Measurements from ENCODE around the gene ALG14.

ALG14 gene

DNA sequence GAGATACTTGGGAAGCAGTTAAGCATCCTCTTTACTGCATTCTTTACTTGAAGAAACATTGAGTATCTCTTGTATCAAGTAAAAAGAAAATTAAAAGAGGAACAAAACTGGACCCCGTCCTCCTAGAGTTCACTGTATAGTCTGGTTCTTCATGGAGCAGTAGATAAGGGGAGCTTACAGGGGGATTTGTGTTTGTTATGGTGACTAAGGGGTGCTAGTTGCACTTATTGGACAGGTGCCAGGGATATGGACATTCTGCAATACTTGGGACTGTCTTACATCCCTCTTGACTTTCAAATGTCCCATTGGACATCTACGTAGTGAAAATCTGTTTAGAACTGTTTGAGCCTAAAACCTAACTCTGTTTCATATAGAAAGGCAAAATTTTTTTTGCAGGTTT, 67.2 kb downstream of the ALG14 start:
- no peaks in the 10 kb centered on the region for H4K20me1 ChIP-seq (ENCODE audit: insufficient read depth, low read length)
- TF ChIP-seq, protein P1, sequence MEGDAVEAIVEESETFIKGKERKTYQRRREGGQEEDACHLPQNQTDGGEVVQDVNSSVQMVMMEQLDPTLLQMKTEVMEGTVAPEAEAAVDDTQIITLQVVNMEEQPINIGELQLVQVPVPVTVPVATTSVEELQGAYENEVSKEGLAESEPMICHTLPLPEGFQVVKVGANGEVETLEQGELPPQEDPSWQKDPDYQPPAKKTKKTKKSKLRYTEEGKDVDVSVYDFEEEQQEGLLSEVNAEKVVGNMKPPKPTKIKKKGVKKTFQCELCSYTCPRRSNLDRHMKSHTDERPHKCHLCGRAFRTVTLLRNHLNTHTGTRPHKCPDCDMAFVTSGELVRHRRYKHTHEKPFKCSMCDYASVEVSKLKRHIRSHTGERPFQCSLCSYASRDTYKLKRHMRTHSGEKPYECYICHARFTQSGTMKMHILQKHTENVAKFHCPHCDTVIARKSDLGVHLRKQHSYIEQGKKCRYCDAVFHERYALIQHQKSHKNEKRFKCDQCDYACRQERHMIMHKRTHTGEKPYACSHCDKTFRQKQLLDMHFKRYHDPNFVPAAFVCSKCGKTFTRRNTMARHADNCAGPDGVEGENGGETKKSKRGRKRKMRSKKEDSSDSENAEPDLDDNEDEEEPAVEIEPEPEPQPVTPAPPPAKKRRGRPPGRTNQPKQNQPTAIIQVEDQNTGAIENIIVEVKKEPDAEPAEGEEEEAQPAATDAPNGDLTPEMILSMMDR (IDR thresholded peaks at IDR 0.05; ENCODE audit: borderline replicate concordance, extremely low read depth, low read length, poor library complexity, severe bottlenecking) = no peak
- no peak for TF ChIP-seq EZH2 (IDR thresholded peaks at IDR 0.05; ENCODE audit: borderline replicate concordance, low read depth, low read length, severe bottlenecking)
- ATAC-seq (ENCODE audit: insufficient read depth, low read depth) = no peak

DNA sequence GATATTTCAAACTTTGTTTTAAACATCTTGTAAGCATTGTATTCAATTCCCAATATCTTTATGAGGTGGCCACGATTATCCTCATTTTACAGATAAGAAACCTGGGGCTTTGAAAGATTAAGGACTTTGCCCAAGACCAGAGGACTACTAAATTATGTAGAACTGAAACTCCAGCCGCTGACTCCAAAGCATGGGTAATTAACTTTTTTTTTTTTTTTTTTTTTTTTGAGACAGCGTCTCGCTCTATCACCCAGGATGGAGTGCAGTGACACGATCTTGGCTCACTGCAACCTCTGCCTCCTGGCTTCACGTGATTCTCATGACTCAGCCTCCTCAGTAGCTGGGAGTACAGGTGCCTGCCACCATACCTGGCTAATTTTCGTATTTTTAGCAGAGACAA, 68.7 kb downstream of the ALG14 start:
- Histone ChIP-seq H3K4me3 (ENCODE audit: low read depth in 1 of 2, low read length in 2 of 2) (no peak overlapping the region), H3K4me1 (ENCODE audit: insufficient read depth, low read length) (no peaks in the 10 kb centered on the region), H3K36me3 (ENCODE audit: insufficient read depth, low read length) (no peaks in the 10 kb centered on the region), H4K20me1 (ENCODE audit: insufficient read depth, low read length) (no peaks in the 10 kb centered on the region), H3K27ac (ENCODE audit: low read length) (no peak overlapping the region), H3K4me2 (ENCODE audit: insufficient read depth, low read length) (no peak overlapping the region), H3K9ac (ENCODE audit: low read depth, low read length) (no peak overlapping the region), H3K79me2 (ENCODE audit: insufficient read depth, low read length) (no peaks in the 10 kb centered on the region), H2AFZ (ENCODE audit: low read depth, low read length) (no peak overlapping the region), H3K9me3 (ENCODE audit: insufficient read depth, low read length, severe bottlenecking) (no peaks in the 10 kb centered on the region), H3K27me3 (ENCODE audit: insufficient read depth, low read length, poor library complexity) (no peaks in the 10 kb centered on the region)
- ATAC-seq (ENCODE audit: insufficient read depth, low read depth) (no peak), DNase-seq (no peak)
- TF ChIP-seq, protein P1 (IDR thresholded peaks at IDR 0.05; ENCODE audit: borderline replicate concordance, extremely low read depth, low read length, poor library complexity, severe bottlenecking) = no peak
- TF ChIP-seq EZH2 (IDR thresholded peaks at IDR 0.05; ENCODE audit: borderline replicate concordance, low read depth, low read length, severe bottlenecking) = no peak

More for the DNA sequence above, 67.2 kb downstream of the ALG14 start:
- H3K4me2 ChIP-seq (ENCODE audit: insufficient read depth, low read length) = no peak overlapping the region
- H3K9me3 ChIP-seq (ENCODE audit: insufficient read depth, low read length, severe bottlenecking) = no peaks in the 10 kb centered on the region
- no peak for DNase-seq
- no peak overlapping the region for H3K27ac ChIP-seq (ENCODE audit: low read length)
- no peaks in the 10 kb centered on the region for H3K79me2 ChIP-seq (ENCODE audit: insufficient read depth, low read length)
- no peaks in the 10 kb centered on the region for H3K27me3 ChIP-seq (ENCODE audit: insufficient read depth, low read length, poor library complexity)
- no peaks in the 10 kb centered on the region for H3K36me3 ChIP-seq (ENCODE audit: insufficient read depth, low read length)
- no peak overlapping the region for H3K9ac ChIP-seq (ENCODE audit: low read depth, low read length)
- H3K4me3 ChIP-seq (ENCODE audit: low read depth in 1 of 2, low read length in 2 of 2) = no peak overlapping the region
- no peak overlapping the region for H2AFZ ChIP-seq (ENCODE audit: low read depth, low read length)
- H3K4me1 ChIP-seq (ENCODE audit: insufficient read depth, low read length) = no peaks in the 10 kb centered on the region

DNA sequence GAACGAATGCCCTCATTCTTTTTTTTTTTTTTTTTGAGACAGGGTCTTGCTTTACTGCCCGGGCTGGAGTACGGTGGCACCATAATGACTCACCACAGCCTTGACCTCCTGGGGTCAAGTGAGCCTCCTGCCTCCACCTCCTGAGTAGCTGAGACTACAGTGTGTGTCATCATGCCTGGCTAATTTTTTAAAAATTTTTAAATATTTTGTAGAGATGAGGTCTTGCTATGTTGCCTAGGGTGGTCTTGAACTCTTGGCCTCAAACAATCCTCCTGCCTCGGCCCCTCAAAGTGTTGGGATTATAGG, 69.4 kb downstream of the ALG14 start:
- Histone ChIP-seq H3K4me3 (ENCODE audit: low read depth in 1 of 2, low read length in 2 of 2) (no peak overlapping the region), H3K27me3 (ENCODE audit: insufficient read depth, low read length, poor library complexity) (no peaks in the 10 kb centered on the region), H4K20me1 (ENCODE audit: insufficient read depth, low read length) (no peaks in the 10 kb centered on the region), H2AFZ (ENCODE audit: low read depth, low read length) (no peak overlapping the region), H3K36me3 (ENCODE audit: insufficient read depth, low read length) (no peaks in the 10 kb centered on the region), H3K9ac (ENCODE audit: low read depth, low read length) (no peak overlapping the region), H3K4me2 (ENCODE audit: insufficient read depth, low read length) (no peak overlapping the region), H3K27ac (ENCODE audit: low read length) (no peak overlapping the region), H3K9me3 (ENCODE audit: insufficient read depth, low read length, severe bottlenecking) (no peaks in the 10 kb centered on the region), H3K4me1 (ENCODE audit: insufficient read depth, low read length) (no peaks in the 10 kb centered on the region), H3K79me2 (ENCODE audit: insufficient read depth, low read length) (no peaks in the 10 kb centered on the region)
- DNase-seq (no peak), ATAC-seq (ENCODE audit: insufficient read depth, low read depth) (no peak)
- TF ChIP-seq, protein P1 (IDR thresholded peaks at IDR 0.05; ENCODE audit: borderline replicate concordance, extremely low read depth, low read length, poor library complexity, severe bottlenecking) = no peak
- TF ChIP-seq EZH2 (IDR thresholded peaks at IDR 0.05; ENCODE audit: borderline replicate concordance, low read depth, low read length, severe bottlenecking) = no peak

Data from DND-41 (cell line).